SIG-M5 treated with dmso at 0.1 percent for 504 hours (cell line): ENCODE results near the gene ABCA2.
"Not testable (repeated sequence)": the region's sequence is repeated elsewhere in the genome, so short reads cannot be mapped to it uniquely, and the experiment has no call there.

Experiments used
- DNase-seq: peaks from one replicate; lab custom pipeline; 2025; ENCODE audit not compliant: unreplicated experiment; lab: John Stamatoyannopoulos, UW

Gene ABCA2

DNA sequence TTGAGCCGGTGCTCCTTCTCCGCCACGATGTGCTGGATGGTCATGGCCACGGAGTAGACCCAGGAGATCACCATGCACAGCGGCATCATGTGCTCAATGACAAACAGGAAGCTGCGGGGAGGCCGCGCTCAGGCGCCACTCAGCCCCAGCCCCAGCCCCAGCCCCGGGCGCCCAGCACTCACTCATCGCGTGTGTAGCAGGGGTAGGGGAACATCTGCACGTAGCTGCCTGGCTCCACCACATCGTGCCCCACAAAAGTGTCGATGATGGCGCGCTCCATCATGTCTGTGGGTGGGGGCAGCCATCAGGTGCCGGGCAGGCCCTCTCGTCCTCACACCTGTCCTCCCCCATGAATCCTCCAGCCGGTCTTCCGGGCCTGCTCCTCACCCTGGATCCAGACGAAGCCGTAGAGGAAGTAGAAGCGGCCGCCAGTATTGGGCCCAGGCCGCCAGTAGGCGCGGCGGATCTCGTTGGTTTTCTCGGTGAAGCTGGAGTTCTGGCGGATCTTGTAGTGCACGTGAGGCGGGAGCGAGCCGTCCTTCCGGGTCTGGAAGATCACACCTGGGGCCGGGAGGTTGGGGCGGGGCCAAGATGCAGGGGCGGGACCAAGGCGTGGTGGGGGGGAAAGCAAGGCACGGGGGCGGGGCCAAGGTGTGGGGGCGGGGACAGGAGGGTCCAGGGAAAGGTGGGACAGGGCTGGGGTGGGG lies 10.1 kb downstream of the ABCA2 start:
- no peak for DNase-seq

DNA sequence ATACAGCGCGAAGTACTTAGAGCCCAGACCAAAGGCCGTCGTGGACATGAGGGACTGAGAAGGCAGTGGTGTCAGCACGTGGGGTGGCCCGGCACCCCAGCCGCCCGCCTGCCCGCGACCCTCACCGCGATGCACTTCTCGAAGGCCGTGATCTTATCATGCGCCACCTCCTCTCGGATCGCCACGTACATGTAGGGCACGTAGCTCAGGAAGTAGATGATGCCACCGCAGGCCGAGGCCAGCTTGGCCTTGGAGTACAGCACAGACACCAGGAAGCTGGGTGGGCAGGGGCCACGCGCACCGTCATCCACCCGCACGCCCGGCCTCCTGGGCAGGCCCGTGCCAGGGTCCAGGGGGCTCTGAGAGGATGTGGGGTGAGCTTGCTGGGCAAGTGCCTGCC lies 11.0 kb downstream of the ABCA2 start:
- DNase-seq, result no peak

DNA sequence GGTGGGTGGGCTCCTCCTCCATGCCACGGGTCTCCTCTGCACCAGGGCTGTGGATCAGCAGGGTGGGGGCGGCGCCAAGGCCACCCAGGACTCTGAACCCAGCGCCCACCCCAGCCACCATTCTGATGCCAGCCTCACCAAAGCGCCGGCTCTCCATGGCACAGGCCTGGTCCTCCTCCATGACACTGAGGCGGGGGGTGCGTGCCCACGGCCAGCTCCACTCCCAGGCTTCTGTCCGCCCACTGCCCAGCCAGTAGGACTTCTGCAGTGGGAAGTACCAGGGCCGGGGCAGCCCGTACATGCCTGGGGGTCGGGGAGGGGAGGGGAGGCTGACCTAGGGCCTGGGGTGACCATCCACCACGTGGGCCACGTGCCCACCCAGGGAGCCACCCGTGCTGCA lies 11.6 kb downstream of the ABCA2 start:
- no peak for DNase-seq

DNA sequence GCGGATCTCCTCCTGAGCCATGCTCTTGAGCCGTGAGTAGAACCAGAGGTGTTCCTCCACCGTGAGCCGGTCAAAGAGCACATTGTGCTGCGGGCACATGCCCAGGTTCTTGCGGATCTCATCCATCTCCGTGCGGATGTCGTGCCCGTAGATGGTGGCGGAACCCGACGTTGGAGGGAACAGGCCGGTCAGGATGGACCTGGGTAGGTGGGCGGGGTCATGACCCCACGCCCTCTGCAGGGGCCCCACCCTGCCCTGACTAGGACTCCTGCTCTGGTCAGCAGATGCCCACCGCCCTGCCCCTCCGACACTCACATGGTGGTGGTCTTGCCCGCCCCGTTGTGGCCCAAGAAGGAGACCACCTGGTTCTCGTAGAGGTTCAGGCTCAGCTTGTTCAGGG lies 12.1 kb downstream of the ABCA2 start:
- DNase-seq, result no peak

DNA sequence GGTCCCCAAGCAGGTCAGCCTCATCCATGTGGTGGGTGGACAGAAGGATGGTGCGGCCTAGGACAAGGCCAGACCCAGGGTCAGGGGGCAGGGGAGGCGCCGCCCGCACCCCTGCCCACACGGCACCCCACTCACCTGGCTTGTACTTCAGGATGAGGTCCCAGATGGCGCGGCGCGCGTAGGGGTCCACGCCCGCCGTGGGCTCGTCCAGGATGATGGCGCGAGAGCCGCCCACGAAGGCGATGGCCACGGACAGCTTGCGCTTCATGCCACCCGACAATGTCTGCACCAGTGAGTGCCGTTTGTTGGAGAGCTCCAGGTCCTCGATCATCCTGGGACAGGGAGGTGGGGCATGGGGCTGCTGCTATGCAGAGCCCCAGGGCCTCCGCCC lies 12.5 kb downstream of the ABCA2 start:
- no peak for DNase-seq

DNA sequence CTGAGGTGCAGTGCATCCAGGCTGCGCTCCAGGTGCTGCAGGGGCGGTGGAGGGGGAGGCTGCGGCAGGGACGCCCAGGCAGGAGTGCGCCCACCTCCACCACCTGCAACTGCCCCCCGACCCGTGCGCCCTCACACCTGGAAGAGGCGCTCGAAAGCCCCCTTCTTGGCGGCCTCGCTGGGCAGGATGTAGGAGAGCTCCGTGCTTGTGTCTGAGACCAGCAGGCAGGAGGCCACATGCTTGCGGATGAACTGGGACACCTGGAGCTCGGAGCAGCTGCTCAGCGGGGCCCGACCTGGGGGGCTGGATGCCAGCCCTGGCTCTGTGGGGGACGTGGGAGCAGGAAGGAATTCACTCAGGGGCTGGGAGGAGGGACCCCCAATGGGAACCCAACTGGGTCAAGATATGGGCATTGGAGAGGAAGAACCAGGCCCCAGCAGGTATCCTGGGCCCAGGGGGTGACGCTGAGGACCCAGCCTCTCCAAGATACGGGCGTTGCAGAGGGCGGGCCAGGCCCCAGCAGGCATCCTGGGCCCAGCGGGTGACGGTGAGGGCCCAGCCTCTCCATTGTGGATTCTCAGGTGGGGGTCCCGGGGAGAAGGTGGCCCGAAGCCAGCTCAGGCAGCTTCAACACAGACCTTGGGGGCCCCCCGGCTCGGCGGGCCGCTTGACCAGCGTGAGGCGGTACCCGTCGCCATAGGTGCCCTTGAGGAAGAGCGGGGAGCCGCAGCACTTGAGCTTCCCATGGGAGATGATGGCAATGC lies 13.1 kb downstream of the ABCA2 start:
- no peak for DNase-seq

DNA sequence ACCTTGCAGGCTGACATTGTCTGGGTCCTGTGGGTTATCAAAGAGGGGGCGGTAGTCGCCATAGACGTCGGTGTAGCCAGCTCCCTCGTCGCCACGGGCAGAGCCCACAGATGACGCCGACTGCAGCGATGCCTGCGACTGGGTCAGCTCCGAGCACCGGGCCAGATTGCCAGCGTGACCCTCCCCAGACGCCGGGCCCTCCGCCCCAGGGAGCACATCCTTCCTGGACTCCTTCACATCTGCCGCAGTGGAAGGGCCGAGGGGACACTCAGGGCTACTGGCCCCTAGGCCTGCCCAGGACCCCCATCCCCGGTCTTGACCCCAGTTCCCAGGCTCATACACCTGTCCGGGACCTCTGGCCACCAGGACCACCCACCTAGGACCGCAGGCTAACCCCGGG lies 13.9 kb downstream of the ABCA2 start:
- no peak for DNase-seq

DNA sequence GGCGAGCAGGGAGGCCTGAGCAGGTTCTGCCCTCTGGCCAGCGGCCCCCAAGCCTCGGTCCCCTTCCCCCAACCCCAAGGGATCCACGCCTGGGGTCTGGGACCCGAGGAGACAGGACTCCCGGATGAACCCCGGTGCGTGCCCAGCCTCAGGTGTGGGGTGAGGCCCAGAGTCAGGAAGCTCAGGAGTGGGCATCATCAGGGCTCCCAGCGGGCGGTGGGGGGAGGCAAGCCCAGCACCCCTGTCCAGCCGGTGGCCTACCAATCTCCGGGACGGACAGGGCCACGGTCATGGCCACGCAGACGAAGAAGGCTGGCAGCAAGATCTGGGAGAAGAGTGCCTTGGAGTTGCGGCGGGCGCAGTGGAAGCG lies 14.5 kb downstream of the ABCA2 start:
- DNase-seq, result no peak

DNA sequence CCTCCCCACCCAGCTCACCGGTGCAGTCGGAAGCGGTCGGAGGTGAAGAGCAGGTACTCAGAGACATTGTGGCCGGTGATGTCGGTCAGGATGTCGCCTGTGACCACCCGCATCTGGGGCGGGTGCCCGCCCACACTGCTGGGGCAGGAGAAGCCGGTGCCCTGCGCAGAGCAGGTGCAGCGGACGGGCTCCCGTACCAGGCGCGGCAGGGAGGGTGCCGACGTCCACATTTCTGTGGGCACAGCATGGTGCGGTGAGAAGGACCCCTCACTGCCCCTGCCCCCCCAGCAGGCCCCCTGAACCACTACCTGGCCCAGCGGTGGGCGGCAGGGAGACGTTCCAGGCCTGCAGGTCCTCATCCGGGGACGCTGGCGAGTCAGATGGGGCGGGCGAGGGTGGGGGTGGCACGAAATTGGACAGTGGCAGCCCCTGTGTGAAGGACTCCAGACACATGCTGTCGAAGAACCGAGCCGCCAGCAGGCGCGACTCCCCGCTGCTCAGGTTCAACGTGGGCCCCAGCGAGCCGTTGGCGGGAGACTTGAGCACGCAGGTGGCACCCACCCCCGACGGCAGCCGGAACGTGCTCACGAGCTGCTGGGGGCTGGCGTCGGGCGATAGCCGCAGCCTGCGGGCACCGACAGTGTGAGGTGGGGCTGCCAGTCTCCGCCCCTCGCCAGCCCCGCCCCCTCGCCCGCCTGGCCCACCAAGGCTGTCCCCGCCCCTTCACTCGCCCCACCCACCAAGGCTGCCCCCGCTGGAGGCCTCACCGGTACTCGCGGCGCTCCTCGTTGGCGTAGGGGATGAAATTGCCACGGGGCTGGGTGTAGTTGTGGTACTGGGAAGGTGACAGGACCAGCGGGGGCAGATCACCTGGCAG lies 15.1 kb downstream of the ABCA2 start:
- no peak for DNase-seq

DNA sequence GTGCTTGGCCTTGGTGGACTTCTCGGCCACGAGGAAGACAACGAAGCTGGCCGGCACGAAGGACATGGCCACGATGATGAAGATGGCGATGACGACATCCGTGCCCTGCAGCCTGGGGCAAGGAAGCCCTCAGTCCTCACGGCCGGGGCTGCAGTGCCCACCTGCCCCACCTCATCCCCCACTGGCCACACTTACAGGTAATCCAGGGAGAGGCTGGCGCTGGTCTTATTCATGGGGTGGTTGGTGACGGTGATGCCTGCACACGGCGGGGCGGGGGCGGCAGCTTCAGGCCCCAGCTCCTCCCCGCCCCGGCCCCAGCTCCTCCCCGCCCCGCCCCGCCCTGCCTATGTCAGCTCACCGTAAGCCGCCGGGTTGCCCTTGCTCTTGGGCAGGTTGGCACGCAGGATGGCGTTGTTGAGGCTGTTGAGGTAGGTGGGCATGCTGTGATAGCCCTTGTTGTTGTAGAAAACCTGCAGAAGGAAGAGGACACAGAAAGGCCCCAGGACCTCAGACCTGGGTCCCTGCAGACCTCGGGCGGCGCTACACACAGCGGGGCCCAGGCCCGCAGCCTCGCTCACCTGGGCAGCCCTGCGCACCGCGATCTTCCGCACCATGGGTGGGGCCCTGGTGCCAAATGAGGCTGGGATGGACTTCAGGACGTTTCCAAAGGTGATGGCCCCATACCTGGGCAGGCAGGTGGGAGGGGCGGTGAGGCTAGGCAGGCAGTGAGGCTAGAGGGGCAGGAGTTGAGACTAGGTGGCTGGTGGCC lies 15.9 kb downstream of the ABCA2 start:
- no peak for DNase-seq

DNA sequence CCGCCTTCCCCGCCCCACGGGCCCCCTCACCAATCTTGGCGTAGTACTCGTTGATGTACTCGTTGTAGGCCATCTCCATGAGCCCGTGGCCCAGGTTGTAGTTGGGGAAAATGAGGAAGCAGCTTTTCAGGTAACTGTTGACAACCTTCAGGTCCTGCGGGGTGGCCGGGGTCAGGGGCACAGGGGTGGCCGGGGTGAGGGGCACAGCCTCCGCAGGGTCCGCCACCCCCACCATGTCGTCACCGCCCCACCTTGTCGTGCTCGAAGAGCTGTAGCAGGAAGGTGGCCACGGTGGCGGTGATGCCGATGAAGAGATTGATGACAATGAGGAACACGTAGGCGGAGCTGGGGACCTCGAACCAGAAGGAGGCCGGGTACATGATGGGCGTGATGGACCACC lies 16.9 kb downstream of the ABCA2 start:
- no peak for DNase-seq

DNA sequence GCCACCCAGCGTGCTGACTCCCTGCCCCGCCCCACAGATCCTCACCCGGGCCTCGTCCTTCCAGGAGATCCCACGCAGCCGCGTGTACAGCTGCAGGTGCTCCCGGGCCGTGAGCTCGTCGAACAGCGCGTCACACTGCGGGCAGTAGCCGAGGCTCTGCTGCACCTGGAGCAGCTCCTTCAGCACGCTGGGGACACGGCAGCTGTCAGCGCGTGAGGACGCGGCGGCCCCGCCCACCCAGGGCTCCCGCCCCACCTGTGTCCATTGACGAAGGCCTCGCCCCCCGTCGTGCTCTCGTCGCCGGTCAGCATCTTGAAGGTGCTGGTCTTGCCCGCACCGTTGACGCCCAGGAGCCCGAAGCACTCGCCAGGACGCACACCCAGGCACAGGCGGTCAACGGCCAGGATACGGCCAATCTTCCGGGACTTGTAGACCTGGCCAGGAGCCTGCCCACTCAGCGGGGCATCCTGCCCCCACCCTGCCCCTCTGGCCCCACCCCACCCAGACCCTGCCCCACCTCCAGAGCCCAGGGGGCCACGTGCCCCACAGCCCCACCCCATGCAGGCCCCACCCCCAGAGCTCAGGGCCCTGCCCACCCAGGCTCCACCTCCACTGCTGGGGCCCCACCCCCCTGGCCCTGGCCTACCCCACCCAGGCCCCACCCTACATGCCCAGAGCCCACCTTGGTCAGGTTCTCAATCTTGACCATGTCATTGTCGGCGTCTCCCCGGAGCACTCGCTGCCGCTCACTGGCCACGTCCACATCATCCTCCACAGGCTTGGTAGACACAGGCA lies 17.9 kb downstream of the ABCA2 start:
- DNase-seq, result no peak

DNA sequence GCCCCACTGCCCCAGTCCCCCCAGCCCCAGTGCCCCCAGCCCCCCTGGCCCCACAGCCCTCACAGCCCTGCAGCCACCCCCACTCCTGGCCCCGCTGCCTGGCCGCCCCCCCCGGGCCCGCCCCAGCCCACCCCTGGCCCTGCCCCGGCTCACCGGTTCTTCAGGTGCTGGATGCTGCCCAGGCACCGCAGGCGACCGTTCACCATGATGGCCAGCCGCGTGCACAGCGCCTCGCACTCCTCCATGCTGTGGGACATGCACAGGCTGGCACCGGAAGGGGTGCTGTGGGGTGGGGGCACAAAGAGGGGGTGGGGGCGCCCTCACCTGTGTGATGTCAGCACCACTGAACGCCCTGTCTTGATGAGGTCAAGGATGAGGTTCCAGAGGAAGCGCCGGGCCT lies 18.8 kb downstream of the ABCA2 start:
- no peak for DNase-seq

DNA sequence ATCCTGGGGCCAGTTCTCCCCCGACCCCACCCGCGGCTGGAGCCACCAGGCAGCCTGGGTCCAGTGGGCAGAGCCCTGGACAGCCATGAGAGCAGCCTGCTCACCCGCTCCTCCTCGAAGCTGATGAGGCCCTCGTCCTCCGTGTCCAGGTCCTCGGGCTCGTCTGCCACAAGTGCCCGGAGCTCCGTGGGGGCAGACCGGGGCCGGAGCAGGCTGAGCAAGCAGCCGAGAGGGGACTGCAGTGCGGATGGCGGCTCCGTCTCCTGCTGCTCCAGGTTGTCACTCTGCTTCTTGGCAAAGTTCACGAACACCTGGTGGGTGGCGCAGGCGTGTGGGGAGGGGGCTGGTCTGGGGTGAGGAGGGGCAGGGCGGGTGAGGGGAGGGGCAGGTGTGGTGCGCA lies 19.7 kb downstream of the ABCA2 start:
- DNase-seq, result no peak

DNA sequence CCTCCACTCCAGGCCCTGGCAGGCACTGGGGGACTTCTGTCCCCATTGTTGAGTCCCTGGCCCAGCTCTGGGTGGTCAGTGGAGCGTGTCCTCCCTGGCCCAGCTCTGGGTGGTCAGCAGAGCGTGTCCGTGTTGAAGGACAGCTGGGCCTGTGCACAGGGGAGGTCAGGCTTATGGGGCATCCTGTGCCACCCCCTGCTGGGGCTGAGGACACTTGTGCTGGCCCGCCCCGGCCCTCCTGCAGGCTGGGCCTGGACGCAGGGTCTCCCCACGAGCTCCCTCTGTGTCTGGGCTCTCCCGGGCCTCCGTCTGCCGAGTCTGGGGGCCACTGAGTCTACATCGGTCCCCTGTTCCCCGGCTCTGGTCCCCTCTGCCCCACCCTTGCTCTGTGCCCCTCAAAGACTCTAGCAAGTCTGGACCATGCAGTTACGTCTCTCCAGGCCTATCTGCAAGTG lies 20.2 kb downstream of the ABCA2 start:
- DNase-seq, result no peak

DNA sequence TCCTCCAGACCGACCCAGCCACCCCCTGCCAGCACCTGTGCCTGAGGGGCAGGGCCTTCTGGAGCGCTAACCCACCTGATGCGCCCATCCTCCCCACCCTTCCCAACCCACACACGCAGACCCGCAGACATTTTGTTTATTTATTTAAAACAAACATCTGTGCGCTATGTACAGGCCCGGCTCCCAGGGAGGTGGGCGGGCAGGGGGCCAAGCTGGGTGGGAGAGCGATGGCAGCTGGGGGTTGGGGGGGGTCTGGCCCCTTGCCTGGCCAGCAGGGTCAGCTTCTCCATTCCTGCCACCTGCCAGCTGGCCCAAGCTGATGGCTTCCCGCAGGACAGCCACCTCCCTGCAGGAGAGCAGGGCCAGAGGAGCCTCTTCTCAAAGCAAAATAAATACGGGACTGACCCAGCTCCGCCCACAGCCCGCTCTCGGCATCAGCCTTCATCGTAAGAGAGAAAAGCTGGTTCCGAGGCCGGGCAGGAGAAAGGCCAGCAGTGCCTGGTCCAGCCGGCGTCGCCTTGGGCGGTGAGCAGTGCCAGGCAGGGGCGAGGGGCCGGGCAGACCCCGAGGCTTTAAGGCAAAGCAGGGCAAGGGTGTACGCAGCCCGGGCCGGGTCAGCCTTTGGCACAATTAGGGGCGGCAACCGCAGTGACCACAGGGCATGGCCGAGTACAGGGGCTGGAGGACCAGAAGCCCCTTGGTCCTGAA lies 20.8 kb downstream of the ABCA2 start:
- no peak for DNase-seq

DNA sequence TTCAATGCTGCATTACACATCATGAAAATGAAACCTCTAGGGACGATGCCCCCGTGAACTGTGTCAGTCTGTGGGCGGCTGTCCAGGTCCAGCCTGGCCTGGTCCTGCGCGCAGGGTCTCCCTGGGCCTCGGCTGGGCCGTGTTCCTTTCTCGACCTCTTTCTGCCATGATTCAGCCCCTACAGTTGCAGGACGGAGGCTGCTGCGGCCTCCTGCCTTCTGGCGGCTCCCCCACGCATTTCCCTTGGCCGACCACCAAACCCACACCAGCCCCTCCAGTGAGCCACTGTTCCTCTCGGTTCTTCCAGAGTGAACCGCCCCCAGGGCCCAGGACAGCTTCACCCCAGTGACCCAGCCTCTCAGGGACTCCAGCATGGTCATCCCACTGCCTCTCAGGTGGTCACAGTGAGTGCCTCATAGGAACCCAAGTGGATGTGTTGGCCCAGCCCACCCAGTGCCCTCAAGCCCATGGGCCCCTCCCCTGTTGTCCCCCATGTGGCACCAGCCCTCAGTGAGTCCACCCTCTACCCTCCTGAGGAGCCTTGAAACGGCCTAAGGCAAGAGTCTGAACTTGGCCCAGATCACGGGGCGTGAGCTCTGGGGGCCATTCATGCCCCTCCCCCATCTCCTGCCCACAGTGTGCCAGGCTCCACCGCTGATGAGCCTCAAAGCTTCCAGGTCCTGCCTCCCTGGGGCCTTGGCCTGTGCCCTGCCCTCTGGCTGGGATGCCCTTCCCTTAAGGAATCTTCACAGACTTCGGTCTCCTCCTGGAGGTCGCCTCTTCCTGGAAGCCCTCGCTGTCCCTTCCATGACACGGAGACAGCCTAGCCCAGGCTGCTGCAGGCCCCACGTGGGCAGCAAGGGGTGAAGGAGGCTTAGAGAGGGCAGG lies 21.7 kb downstream of the ABCA2 start:
- DNase-seq, result no peak

DNA sequence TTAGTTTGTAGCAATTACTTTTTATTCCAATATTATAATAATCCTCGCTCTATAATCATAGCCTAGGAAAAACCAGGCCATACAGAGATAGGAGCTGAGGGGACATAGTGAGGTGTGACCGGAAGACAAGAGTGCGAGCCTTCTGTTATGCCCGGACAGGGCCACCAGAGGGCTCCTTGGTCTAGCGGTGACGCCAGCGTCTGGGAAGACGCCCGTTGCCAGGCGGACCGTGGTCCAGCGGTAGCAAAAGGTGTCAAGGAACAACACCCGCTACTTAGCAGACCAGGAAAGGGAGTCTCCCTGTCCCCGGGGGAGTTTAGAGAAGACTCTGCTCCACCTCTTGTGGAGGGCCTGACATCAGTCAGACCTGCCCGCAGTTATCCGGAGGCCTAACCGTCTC lies 23.8 kb downstream of the ABCA2 start:
- DNase-seq, result not testable (repeated sequence)

DNA sequence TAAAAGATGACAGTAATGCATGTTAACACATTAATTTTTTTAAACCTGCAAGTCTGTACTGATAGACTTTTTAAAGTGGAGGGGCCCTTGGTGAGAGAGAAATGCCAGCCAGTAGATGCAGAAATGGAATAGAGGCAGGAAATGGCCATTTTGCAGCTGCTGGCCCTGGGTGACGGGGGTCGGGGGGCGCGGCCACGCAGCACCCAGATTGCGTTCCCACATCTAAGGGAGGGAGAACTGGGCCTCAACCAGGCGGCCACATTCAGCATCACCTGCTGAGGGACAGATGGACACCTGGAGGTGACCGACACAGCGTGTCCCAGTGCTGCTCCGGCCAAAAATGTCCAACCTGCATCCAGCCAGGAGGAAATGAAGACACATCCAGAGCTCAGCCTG lies 25.4 kb downstream of the ABCA2 start:
- no peak for DNase-seq
